CD4-positive, alpha-beta T cell treated with Interleukin-6 for 4 hours (primary cell): ENCODE measurements around the gene DMD.

Source experiments
- DNase-seq: peaks from one replicate; pipeline ENCODE4 v3.0.0-alpha.2; 2020; ENCODE audit warnings: mixed read lengths

DMD gene

GRCh38 chrX:31318866-31319265, 1892.5 kb downstream of the DMD start:
- no peak for DNase-seq

GRCh38 chrX:31316340-31316991, 1894.9 kb downstream of the DMD start:
- no peak for DNase-seq

- no peak for DNase-seq
Measured at GRCh38 chrX:31314921-31315320, 1896.4 kb downstream of the DMD start.

- DNase-seq = no peak
Measured at GRCh38 chrX:31307952-31308351, 1903.4 kb downstream of the DMD start.

GRCh38 chrX:31302573-31303075, 1908.7 kb downstream of the DMD start:
- no peak for DNase-seq

GRCh38 chrX:31301941-31302340, 1909.4 kb downstream of the DMD start:
- DNase-seq = no peak

GRCh38 chrX:31301203-31301602, 1910.1 kb downstream of the DMD start:
- DNase-seq = no peak

GRCh38 chrX:31298916-31299315, 1912.4 kb downstream of the DMD start:
- no peak for DNase-seq

- no peak for DNase-seq
Measured at GRCh38 chrX:31297881-31298280, 1913.5 kb downstream of the DMD start.

GRCh38 chrX:31294475-31294874, 1916.9 kb downstream of the DMD start:
- no peak for DNase-seq

GRCh38 chrX:31293409-31293808, 1917.9 kb downstream of the DMD start:
- DNase-seq = no peak

GRCh38 chrX:31291131-31291530, 1920.2 kb downstream of the DMD start:
- DNase-seq = no peak

GRCh38 chrX:31287861-31288260, 1923.5 kb downstream of the DMD start:
- no peak for DNase-seq

- DNase-seq = no peak
Measured at GRCh38 chrX:31280580-31280979, 1930.8 kb downstream of the DMD start.

- no peak for DNase-seq
Measured at GRCh38 chrX:31279359-31279758, 1932.0 kb downstream of the DMD start.

GRCh38 chrX:31272472-31272775, 1938.9 kb downstream of the DMD start:
- DNase-seq = no peak

GRCh38 chrX:31271615-31272471, 1939.5 kb downstream of the DMD start:
- no peak for DNase-seq

- no peak for DNase-seq
Measured at GRCh38 chrX:31269914-31270313, 1941.4 kb downstream of the DMD start.

GRCh38 chrX:31268359-31268758, 1943.0 kb downstream of the DMD start:
- DNase-seq = no peak

- DNase-seq = peak; percentile 2
Measured at GRCh38 chrX:31266203-31267076, 1944.9 kb downstream of the DMD start.

GRCh38 chrX:31265383-31265782, 1946.0 kb downstream of the DMD start:
- DNase-seq = no peak

- DNase-seq = no peak
Measured at GRCh38 chrX:31260351-31260750, 1951.0 kb downstream of the DMD start.

GRCh38 chrX:31258166-31258565, 1953.2 kb downstream of the DMD start:
- no peak for DNase-seq
